Mammary epithelial cell (primary cell): ENCODE data around the gene ZNF316.

ENCODE experiments used
- CTCF ChIP-seq, 2 donors: IDR thresholded peaks in 1 of 2; conservative IDR thresholded peaks in 1 of 2; 2 replicates each; pipeline ENCODE4 v1.5.1; 2011 to 2012; ENCODE audit warnings: inconsistent platforms in 2 of 2, low read length in 2 of 2, mild to moderate bottlenecking in 2 of 2, control low read depth in 1 of 2, low read depth in 1 of 2; ENCODE audit not compliant: insufficient read depth in 1 of 2; ENCODE audit errors: extremely low read depth in 1 of 2
- EZH2 ChIP-seq: IDR thresholded peaks from 2 replicates; pipeline ENCODE4 v1.6.1; 2012; ENCODE audit warnings: low read length, inconsistent platforms, borderline replicate concordance

GRCh38 chr7:6640246-6640721 is 3.2 kb downstream of the ZNF316 start:
- TF ChIP-seq CTCF (conservative IDR thresholded peaks at IDR 0.05 in 1 of 2, IDR thresholded peaks at IDR 0.05 in 1 of 2; ENCODE audit: extremely low read depth in 1 of 2, insufficient read depth in 1 of 2, low read depth in 1 of 2, low read length in 2 of 2) (no peak), EZH2 (no peak)
